ENCODE data around the gene CCNK. TPM values are rescaled to one million over a fixed set of nuclear protein-coding genes. Genes with fewer than 3 reads are reported as not detected.

CCNK gene
- 35.8 TPM for total RNA-seq

GRCh38 chr14:99480917-99481744 is at the start of gene CCNK:
Gene CCNK (plus strand): TSS chr14:99481409. CDS start chr14:99492678, 11,269 bp downstream.

GRCh38 chr14:99479906-99480869 is 1.0 kb upstream of the CCNK start, which contains the start of gene SETD3:
Gene SETD3 (minus strand): TSS chr14:99480859. CDS start chr14:99465805, 15,054 bp downstream.

Small RNA genes lying within 50 kb of the gene (small RNA-seq; reads per million reads assigned to genes)
- gene RNU6-91P (ENCODE audit: low replicate concordance) = not detected

Other genes with a start within 250 kb of the CCNK start
- gene BCL11B, start 209.2 kb upstream of the CCNK start, total RNA-seq = 2.9 TPM
- 62.1 TPM for gene SETD3, start 550 bp upstream of the CCNK start, total RNA-seq
- gene CCDC85C, start 122.8 kb downstream of the CCNK start, total RNA-seq = 11.3 TPM
- gene HHIPL1, start 163.7 kb downstream of the CCNK start, total RNA-seq = 3.4 TPM
- 2.3 TPM for gene CYP46A1, start 202.9 kb downstream of the CCNK start, total RNA-seq